Measurements from ENCODE around the gene ZNF580. TPM values are rescaled to one million over a fixed set of nuclear protein-coding genes. Genes with fewer than 3 reads are reported as not detected.

The ZNF580 gene
- total RNA-seq, 1 experiment from 2014 or later = 32.0 TPM

DNA sequence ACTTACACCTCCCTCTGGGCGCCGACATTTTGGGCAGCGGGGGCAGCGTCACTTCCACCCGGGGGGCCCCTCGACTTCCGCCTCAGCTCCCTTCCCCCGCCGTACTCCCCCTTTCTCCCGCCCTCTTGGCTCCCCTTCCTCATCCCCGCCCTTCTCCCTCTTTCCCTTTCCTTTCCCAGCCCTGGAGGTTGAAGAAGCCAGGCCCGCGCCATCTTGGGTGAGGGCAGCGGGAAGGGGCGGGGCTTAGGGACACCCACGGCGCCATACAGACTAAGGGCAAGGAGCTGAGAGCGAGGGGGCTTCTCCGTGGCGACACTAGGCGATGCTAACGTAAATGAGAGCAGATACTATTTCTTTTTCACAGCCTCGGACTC is 41.3 kb upstream of the ZNF580 start, which contains the start of gene FIZ1 (continued):
- peak; percentile 64; the same call in 1 of the 2 replicates for TF ChIP-seq ETV6 (CRISPR knock-in tag; IDR thresholded peaks at IDR 0.05)
- no peak for TF ChIP-seq ELF4 (CRISPR knock-in tag; IDR thresholded peaks at IDR 0.05; ENCODE audit: low read depth)
- TF ChIP-seq NR3C1 (CRISPR knock-in tag; conservative IDR thresholded peaks at IDR 0.05; ENCODE audit: low read depth) = no peak
- TF ChIP-seq ZNF425 (CRISPR knock-in tag; conservative IDR thresholded peaks at IDR 0.05) = no peak
- no peak for TF ChIP-seq TCF7 (CRISPR knock-in tag; IDR thresholded peaks at IDR 0.05; ENCODE audit: low read depth)
- no peak for TF ChIP-seq TEAD4 (CRISPR knock-in tag; IDR thresholded peaks at IDR 0.05)
- no peak for TF ChIP-seq KAT7 (CRISPR knock-in tag; IDR thresholded peaks at IDR 0.05; ENCODE audit: borderline replicate concordance)
- TF ChIP-seq, protein P1, sequence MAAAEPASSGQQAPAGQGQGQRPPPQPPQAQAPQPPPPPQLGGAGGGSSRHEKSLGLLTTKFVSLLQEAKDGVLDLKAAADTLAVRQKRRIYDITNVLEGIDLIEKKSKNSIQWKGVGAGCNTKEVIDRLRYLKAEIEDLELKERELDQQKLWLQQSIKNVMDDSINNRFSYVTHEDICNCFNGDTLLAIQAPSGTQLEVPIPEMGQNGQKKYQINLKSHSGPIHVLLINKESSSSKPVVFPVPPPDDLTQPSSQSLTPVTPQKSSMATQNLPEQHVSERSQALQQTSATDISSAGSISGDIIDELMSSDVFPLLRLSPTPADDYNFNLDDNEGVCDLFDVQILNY (CRISPR knock-in tag; IDR thresholded peaks at IDR 0.05) = peak; percentile 75

- DNase-seq (ENCODE audit: low spot score) (peak; percentile 88), ATAC-seq (peak; percentile 6)
- Mint-ChIP-seq H3K27ac (peak within 1 kb of the TSS; percentile 100), H3K4me3 (peak within 1 kb of the TSS; percentile 98), H3K27me3 (ENCODE audit: low read depth) (no peaks in the 10 kb centered on the region; the same call in 1 of the 2 replicates), H3K36me3 (peaks cover 18% of the 10 kb centered on the region), H3K9me3 (no peaks in the 10 kb centered on the region), H3K4me1 (peaks cover 29% of the 10 kb centered on the region)
- CTCF ChIA-PET = interaction anchor here (0.6 to 3.0 kb wide), 14 partner anchors 12 to 454 kb away, joined by 3 to 17 read pairs (median 6); partner anchors contain the start of genes HSPBP1, NAT14 and ZNF784
- POLR2A ChIA-PET = interaction anchor here (0.5 to 2.1 kb wide), 14 partner anchors 13 to 261 kb away, joined by 3 to 17 read pairs (median 6); partner anchors contain the start of genes KMT5C, U2AF2, UBE2S and ZNF628
- TF ChIP-seq PREB (CRISPR knock-in tag; IDR thresholded peaks at IDR 0.05; ENCODE audit: borderline replicate concordance) (no peak), ZNF138 (CRISPR knock-in tag; conservative IDR thresholded peaks at IDR 0.05) (no peak), SOX15 (CRISPR knock-in tag; IDR thresholded peaks at IDR 0.05) (no peak), ZNF121 (CRISPR knock-in tag; IDR thresholded peaks at IDR 0.05) (no peak), ZNF396 (CRISPR knock-in tag; IDR thresholded peaks at IDR 0.05; ENCODE audit: borderline replicate concordance) (no peak), ZNF263 (CRISPR knock-in tag; IDR thresholded peaks at IDR 0.05; ENCODE audit: low read depth) (no peak), CTCF (IDR thresholded peaks at IDR 0.05) (no peak), PRRX2 (CRISPR knock-in tag; IDR thresholded peaks at IDR 0.05) (no peak), ZNF423 (CRISPR knock-in tag; IDR thresholded peaks at IDR 0.05) (no peak)
- TF ChIP-seq, protein P2, sequence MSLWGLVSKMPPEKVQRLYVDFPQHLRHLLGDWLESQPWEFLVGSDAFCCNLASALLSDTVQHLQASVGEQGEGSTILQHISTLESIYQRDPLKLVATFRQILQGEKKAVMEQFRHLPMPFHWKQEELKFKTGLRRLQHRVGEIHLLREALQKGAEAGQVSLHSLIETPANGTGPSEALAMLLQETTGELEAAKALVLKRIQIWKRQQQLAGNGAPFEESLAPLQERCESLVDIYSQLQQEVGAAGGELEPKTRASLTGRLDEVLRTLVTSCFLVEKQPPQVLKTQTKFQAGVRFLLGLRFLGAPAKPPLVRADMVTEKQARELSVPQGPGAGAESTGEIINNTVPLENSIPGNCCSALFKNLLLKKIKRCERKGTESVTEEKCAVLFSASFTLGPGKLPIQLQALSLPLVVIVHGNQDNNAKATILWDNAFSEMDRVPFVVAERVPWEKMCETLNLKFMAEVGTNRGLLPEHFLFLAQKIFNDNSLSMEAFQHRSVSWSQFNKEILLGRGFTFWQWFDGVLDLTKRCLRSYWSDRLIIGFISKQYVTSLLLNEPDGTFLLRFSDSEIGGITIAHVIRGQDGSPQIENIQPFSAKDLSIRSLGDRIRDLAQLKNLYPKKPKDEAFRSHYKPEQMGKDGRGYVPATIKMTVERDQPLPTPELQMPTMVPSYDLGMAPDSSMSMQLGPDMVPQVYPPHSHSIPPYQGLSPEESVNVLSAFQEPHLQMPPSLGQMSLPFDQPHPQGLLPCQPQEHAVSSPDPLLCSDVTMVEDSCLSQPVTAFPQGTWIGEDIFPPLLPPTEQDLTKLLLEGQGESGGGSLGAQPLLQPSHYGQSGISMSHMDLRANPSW (CRISPR knock-in tag; conservative IDR thresholded peaks at IDR 0.05; ENCODE audit: low read depth) = no peak
- TF ChIP-seq, protein P3, sequence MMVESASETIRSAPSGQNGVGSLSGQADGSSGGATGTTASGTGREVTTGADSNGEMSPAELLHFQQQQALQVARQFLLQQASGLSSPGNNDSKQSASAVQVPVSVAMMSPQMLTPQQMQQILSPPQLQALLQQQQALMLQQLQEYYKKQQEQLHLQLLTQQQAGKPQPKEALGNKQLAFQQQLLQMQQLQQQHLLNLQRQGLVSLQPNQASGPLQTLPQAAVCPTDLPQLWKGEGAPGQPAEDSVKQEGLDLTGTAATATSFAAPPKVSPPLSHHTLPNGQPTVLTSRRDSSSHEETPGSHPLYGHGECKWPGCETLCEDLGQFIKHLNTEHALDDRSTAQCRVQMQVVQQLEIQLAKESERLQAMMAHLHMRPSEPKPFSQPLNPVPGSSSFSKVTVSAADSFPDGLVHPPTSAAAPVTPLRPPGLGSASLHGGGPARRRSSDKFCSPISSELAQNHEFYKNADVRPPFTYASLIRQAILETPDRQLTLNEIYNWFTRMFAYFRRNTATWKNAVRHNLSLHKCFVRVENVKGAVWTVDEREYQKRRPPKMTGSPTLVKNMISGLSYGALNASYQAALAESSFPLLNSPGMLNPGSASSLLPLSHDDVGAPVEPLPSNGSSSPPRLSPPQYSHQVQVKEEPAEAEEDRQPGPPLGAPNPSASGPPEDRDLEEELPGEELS (CRISPR knock-in tag; IDR thresholded peaks at IDR 0.05) = peak; percentile 43; the same call in 1 of the 2 replicates
- TF ChIP-seq, protein P4, sequence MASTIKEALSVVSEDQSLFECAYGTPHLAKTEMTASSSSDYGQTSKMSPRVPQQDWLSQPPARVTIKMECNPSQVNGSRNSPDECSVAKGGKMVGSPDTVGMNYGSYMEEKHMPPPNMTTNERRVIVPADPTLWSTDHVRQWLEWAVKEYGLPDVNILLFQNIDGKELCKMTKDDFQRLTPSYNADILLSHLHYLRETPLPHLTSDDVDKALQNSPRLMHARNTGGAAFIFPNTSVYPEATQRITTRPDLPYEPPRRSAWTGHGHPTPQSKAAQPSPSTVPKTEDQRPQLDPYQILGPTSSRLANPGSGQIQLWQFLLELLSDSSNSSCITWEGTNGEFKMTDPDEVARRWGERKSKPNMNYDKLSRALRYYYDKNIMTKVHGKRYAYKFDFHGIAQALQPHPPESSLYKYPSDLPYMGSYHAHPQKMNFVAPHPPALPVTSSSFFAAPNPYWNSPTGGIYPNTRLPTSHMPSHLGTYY (CRISPR knock-in tag; IDR thresholded peaks at IDR 0.05) = no peak
- TF ChIP-seq, protein P5, sequence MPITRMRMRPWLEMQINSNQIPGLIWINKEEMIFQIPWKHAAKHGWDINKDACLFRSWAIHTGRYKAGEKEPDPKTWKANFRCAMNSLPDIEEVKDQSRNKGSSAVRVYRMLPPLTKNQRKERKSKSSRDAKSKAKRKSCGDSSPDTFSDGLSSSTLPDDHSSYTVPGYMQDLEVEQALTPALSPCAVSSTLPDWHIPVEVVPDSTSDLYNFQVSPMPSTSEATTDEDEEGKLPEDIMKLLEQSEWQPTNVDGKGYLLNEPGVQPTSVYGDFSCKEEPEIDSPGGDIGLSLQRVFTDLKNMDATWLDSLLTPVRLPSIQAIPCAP (CRISPR knock-in tag; IDR thresholded peaks at IDR 0.05) = no peak
Measured at GRCh38 chr19:55599842-55600661, 40.8 kb upstream of the ZNF580 start, which contains the start of gene ZNF524. TSS of gene ZNF524 (plus strand) at chr19:55600288. CDS start at chr19:55602113, 1,825 bp downstream.

Data from WTC11 (cell line).